Activated CD4-positive, alpha-beta T cell treated with anti-CD3 and anti-CD28 coated beads, Interleukin-2, amount 50 U/mL, for 16 hours (primary cell): Measurements from ENCODE around the gene APLF.
"Not testable (repeated sequence)": the region's sequence is repeated elsewhere in the genome, so short reads cannot be mapped to it uniquely, and the experiment has no call there.

ENCODE experiments used
- DNase-seq: peaks from one replicate; pipeline ENCODE4 v3.0.0-alpha.2; 2020

APLF gene

DNA sequence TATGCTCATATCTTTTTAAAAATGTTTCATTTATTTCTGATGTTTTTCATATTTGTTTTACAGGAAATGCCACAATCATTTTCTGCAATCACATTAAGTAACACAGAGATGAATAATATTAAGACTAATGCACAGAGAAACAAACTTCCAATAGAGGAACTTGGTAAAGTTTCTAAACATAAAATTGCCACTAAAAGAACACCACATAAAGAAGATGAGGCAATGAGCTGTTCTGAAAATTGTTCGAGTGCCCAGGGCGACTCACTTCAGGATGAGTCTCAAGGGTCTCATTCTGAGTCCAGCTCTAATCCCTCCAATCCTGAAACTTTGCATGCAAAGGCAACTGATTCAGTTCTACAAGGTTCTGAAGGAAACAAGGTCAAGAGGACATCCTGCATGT lies 70.4 kb downstream of the APLF start:
- peak; percentile 61 for DNase-seq

- DNase-seq, result no peak
Measured at GRCh38 chr2:68544811-68545210, 77.4 kb downstream of the APLF start.

DNA sequence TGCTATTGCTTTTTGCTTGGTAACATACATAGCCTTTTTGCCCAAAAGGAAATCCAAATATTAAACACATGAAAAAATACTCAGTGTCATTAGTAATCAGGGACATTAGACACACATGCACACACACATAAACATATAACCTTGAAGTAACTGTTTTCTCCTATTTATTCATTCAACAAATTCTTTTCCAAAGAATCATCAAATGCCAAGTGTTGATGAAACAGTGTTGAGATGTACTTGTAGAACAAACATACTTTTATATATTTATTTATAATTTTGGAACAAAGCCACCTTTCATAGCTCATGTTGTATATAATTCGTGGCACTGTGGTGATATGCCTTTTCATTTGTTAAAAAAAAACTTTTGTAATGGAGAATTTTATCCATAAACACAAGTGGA lies 81.0 kb downstream of the APLF start:
- DNase-seq, result no peak

GRCh38 chr2:68553098-68553497 lies 85.7 kb downstream of the APLF start:
- DNase-seq, result no peak

DNA sequence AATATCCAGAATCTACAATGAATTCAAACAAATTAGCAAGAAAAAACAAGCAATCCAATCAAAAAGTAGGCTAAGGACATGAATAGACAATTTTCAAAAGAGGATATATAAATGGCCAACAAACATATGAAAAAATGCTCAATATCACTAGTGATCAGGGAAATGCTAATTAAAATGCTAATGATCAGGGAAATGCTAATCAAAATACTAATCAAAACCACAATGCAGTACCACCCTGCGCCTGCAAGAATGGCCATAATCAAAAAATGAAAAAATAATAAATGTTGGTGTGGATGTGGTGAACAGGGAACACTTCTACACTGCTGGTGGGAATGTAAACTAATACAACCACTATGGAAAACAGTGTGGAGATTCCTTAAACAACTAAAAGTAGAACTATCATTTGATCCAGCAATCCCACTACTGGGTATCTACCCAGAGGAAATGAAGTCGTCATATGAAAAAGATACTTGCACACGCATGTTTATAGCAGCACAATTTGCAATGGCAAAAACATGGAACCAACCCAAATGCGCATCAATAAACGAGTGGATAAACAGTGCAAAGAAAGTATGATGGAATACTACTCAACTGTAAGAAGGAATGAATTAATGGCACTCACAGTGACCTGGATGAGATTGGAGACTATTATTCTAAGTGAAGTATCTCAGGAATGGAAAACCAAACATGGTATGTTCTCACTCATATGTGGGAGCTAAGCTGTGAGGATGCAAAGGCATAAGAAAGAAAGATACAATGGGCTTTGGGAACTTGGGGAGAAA lies 88.2 kb downstream of the APLF start:
- DNase-seq, result not testable (repeated sequence)

GRCh38 chr2:68556381-68556780 lies 89.0 kb downstream of the APLF start:
- peak; percentile 7 for DNase-seq

GRCh38 chr2:68558576-68558975 lies 91.2 kb downstream of the APLF start:
- no peak for DNase-seq

GRCh38 chr2:68559692-68560091 lies 92.3 kb downstream of the APLF start:
- peak; percentile 5 for DNase-seq

GRCh38 chr2:68560545-68560944 lies 93.2 kb downstream of the APLF start:
- no peak for DNase-seq

DNA sequence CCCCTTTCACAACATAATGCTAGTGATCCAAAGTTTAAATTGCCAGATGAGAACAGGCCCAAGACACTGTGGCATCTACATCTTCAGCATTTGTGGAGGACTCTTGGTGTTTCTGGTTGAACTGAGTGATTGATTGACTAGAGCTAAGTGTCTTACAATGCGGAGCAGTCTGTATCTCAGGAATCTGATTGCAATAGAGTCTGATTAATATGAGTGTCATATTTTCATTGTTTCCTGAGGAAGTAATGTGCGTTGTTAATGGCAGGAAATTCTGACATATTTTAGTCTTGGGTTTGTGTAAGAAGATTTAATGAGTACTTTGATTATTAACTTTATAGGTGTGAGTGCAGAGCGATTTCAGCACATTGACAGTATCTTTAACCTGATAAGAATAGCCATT lies 94.0 kb downstream of the APLF start:
- DNase-seq, result no peak

- DNase-seq, result no peak
Measured at GRCh38 chr2:68562934-68563333, 95.5 kb downstream of the APLF start.

DNA sequence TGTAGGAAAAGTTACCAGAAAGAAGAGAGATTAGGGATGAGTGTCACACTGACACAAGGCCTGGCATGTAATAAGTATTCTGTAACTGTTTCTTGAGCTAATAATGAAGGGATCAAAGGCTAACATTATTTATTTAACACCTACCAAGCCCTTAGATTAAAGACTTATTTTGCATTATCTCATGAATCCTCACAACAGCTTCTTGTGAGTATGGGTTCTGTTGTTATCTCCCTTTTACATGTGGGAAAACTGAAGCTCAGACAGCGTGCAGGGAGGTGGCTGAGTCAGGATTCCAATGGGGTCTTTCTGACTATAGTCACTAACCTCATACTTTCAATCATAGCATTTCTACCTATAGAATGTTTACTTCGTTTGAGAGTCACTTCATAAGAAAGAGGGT lies 97.0 kb downstream of the APLF start:
- no peak for DNase-seq

DNA sequence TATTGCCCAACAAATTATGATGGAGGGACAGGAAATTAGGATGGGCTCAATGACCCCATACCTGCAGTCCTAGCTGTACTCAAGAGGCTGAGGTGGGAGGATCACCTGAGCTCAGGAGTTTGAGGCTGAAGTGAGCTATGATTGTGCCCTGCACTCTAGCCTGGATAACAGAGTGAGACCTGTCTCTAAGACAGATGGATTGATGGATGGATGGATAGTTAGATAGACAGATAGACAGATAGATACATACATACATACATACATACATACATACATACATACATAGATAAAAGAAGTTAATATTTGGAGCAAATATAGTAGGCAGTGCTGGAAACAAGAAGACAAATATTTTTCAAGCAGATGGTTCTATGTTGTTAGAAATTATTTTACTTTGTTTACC lies 97.9 kb downstream of the APLF start:
- DNase-seq, result no peak

DNA sequence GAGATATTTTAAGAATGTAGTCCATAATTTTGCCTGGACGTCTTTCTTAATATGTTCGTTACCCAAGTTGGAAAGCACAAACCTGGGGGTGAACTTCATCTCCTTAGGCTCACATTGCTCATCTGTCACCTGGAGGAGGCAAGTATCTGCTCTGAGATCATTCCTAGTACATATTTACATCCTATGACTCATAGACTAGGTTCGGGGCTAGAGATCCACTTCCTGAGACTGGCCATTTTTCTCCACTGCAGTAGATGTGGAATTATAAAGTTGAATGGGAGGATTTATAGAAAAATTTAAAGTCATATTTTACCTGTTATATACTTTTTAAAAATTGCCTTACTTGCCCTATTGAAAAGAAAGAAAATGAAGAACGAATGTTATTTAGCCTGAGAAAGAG lies 98.5 kb downstream of the APLF start:
- no peak for DNase-seq

DNA sequence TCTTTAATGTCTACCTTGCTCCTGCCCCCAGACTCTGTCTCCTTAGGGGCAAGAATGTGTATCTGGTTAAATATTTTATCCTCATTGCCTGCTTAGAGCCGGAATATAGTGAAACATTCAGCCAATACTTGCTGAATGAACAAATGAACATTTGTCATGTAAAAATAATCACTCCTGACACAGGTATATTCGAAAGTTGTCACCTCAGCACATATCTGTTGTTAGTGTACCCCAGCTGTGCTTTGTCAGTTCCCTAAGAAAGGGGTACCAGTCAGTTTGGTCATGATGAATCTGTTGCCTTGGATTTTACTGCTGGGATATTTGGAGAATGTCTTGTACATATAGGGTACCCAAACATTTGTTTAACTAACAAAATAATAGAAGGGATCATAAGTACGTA lies 99.0 kb downstream of the APLF start:
- DNase-seq, result no peak

- no peak for DNase-seq
Measured at GRCh38 chr2:68568116-68568515, 100.7 kb downstream of the APLF start.

GRCh38 chr2:68569604-68570003 lies 102.2 kb downstream of the APLF start:
- DNase-seq, result no peak

DNA sequence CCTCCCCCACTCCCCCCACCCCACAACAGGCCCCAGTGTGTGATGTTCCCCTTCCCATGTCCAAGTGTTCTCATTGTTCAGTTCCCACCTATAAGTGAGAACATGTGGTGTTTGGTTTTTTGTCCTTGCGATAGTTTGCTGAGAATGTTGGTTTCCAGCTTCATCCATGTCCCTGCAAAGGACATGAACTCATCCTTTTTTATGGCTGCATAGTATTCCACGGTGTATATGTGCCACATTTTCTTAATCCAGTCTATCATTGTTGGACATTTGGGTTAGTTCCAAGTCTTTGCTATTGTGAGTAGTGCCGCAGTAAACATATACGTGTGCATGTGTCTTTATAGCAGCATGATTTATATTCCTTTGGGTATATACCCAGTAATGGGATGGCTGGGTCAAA lies 103.0 kb downstream of the APLF start:
- not testable (repeated sequence) for DNase-seq

DNA sequence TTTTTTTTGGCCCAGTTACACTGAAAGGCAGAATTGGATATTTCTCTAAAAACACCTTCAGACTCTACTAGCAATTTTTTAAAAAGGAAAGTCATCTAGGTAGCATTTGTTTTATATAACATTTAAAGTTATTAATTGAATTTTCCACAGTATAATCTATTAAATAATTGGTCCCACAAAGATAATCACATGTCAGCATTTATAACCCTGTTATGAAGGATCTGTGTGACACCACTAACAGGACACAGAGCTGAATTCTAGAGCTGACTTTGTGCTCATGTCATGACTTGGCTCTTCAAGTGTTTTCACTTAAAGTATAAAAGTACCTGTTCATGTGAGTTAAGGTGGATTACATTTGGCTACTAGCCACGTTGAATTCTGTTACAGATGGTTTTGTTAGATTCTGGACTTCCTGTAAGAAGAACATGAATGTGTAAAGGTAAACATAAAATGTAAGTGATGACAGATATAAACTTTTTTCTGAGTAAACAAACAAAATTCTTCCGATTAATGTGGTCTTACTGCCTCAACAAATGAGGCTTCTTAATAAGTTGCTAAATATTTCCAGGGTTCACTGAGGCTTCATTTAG lies 106.9 kb downstream of the APLF start:
- no peak for DNase-seq

- DNase-seq, result no peak
Measured at GRCh38 chr2:68577183-68577582, 109.8 kb downstream of the APLF start.

DNA sequence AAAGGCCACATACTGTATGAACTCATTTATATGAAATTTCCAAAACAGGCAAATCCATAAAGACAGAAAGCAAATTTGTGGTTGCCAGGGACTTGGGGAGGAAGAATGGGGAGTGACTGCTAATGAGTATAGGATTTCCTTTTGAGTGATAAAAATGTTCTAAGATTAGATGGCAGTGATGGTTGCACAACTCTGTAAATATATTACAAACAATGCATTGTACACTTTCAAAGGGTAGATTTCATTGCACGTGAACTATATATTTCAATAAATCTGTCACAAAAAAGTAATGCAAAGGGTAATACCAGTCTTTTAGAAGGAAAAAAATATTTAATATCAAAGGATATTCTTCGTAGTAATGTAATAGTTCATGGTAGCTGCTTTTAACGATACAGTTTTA lies 112.3 kb downstream of the APLF start:
- no peak for DNase-seq

- DNase-seq, result no peak
Measured at GRCh38 chr2:68588589-68588988, 121.2 kb downstream of the APLF start.

DNA sequence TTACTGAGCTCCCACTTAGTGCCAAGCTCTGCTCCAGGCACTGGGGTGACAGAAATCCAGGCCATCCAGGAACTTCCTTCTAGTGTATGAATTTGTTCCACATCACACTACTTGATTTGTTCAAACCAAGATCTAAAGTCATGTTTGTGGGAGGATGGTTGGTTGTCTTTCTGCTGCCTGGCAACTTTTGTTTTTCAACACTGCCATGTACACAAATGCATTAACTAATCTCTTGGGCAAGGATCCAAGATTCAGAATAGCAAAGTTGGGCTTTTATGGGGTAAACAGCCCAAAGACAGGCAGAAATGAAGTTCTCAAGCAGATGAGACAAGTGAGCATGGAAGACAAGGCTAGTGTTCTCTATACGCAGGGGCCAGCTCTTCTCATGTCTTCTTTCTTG lies 122.6 kb downstream of the APLF start:
- no peak for DNase-seq

DNA sequence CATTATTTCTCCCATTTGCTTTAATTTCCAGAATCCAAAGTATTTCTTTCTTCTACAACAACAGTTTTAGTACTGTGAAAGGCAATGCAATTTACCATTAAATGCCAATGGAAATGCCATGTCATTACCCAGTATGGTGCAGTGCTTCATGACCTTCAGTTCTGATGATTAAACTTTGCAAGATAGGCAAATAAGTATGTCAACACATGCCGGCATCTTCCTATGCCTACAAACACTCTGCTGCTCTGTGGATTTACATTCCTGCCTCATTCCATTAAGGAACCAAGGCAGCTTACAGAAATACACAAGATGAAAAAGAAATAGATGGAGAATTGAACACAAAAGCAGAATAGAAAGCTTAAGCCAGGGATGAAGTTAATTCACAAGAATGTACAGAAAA lies 123.3 kb downstream of the APLF start:
- DNase-seq, result no peak

DNA sequence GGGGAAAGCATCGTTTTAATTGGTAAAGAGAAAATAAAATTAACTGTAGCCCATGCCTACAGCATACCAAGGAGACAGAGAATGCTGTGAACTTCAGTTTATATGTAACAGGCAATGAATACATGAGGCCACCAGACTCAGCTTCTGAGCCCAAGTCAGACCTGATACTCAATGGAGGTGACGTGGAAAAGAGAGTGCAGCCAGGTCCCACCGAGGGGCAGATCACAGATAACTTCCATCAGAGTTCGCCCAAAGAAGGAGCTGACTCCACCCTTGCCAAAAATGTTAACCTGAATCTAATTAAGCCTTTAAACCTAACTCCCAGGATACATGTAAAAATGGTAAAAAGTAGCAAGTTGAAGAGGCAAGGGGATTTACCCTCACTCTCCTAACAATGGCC lies 123.8 kb downstream of the APLF start:
- DNase-seq, result no peak
